CD4-positive, alpha-beta T cell treated with Interleukin-21 for 1 hour (primary cell): Measurements from ENCODE around the gene RPL10.

ENCODE experiments used
- DNase-seq: peaks from one replicate; pipeline ENCODE4 v3.0.0-alpha.2; 2020

The RPL10 gene

GRCh38 chrX:154397888-154398667 lies at the start of gene RPL10:
TSS of gene RPL10 (plus strand) at chrX:154398377. CDS start at chrX:154398520, 143 bp downstream.
- DNase-seq, result peak; percentile 95

- DNase-seq, result peak; percentile 3
Measured at GRCh38 chrX:154348646-154349358, 49.4 kb upstream of the RPL10 start.

- peak; percentile 17 for DNase-seq
Measured at GRCh38 chrX:154349359-154349935, 48.7 kb upstream of the RPL10 start.

GRCh38 chrX:154349979-154350378 lies 48.2 kb upstream of the RPL10 start:
- DNase-seq, result no peak

GRCh38 chrX:154350429-154351182 lies 47.6 kb upstream of the RPL10 start:
- no peak for DNase-seq

GRCh38 chrX:154351183-154352011 lies 46.8 kb upstream of the RPL10 start:
- peak; percentile 72 for DNase-seq

- no peak for DNase-seq
Measured at GRCh38 chrX:154352012-154352401, 46.2 kb upstream of the RPL10 start.

- DNase-seq, result peak; percentile 9
Measured at GRCh38 chrX:154352466-154352865, 45.7 kb upstream of the RPL10 start.

- DNase-seq, result no peak
Measured at GRCh38 chrX:154353172-154353843, 44.9 kb upstream of the RPL10 start.

- no peak for DNase-seq
Measured at GRCh38 chrX:154354013-154354412, 44.2 kb upstream of the RPL10 start.

- DNase-seq, result no peak
Measured at GRCh38 chrX:154354516-154354915, 43.7 kb upstream of the RPL10 start.

GRCh38 chrX:154355094-154355775 lies 42.9 kb upstream of the RPL10 start:
- DNase-seq, result peak; percentile 6

- DNase-seq, result no peak
Measured at GRCh38 chrX:154355776-154356140, 42.4 kb upstream of the RPL10 start.

GRCh38 chrX:154356596-154356995 lies 41.6 kb upstream of the RPL10 start:
- no peak for DNase-seq

- DNase-seq, result no peak
Measured at GRCh38 chrX:154357205-154357604, 41.0 kb upstream of the RPL10 start.

GRCh38 chrX:154358011-154358410 lies 40.2 kb upstream of the RPL10 start:
- DNase-seq, result no peak

- DNase-seq, result no peak
Measured at GRCh38 chrX:154358829-154359228, 39.3 kb upstream of the RPL10 start.

GRCh38 chrX:154359362-154360154 lies 38.6 kb upstream of the RPL10 start:
- no peak for DNase-seq

GRCh38 chrX:154360155-154360713 lies 37.9 kb upstream of the RPL10 start:
- no peak for DNase-seq
